NCI-H1930 (cell line): ENCODE measurements around the gene HOXA5.

Experiments used
- DNase-seq, 2 experiments: peaks; one replicate each; lab custom pipeline; 2025; lab: John Stamatoyannopoulos, UW

HOXA5 gene

GRCh38 chr7:27118580-27118979, 24.9 kb downstream of the HOXA5 start:
- no peak for DNase-seq

GRCh38 chr7:27117887-27118491, 25.5 kb downstream of the HOXA5 start:
- DNase-seq = no peak

GRCh38 chr7:27116962-27117886, 26.3 kb downstream of the HOXA5 start:
- DNase-seq = no peak

GRCh38 chr7:27116031-27116961, 27.2 kb downstream of the HOXA5 start:
- DNase-seq = no peak

- DNase-seq = no peak
Observed at GRCh38 chr7:27115221-27116026, 28.1 kb downstream of the HOXA5 start.

GRCh38 chr7:27114881-27115220, 28.6 kb downstream of the HOXA5 start:
- DNase-seq = no peak

GRCh38 chr7:27113991-27114769, 29.3 kb downstream of the HOXA5 start:
- no peak for DNase-seq

GRCh38 chr7:27112955-27113949, 30.2 kb downstream of the HOXA5 start:
- no peak for DNase-seq

- DNase-seq = no peak
Observed at GRCh38 chr7:27112361-27112760, 31.1 kb downstream of the HOXA5 start.

GRCh38 chr7:27111751-27112277, 31.7 kb downstream of the HOXA5 start:
- DNase-seq = no peak

- DNase-seq = no peak
Observed at GRCh38 chr7:27111042-27111750, 32.3 kb downstream of the HOXA5 start.

GRCh38 chr7:27110186-27111031, 33.1 kb downstream of the HOXA5 start:
- no peak for DNase-seq

GRCh38 chr7:27109466-27110185, 33.9 kb downstream of the HOXA5 start:
- DNase-seq = no peak

- no peak for DNase-seq
Observed at GRCh38 chr7:27108390-27109127, 34.9 kb downstream of the HOXA5 start.

GRCh38 chr7:27107391-27108381, 35.8 kb downstream of the HOXA5 start:
- no peak for DNase-seq
